Stomach (tissue), 9 donors: ENCODE results near the gene RAB5B. TPM values are rescaled to one million over a fixed set of nuclear protein-coding genes. Genes with fewer than 3 reads are reported as not detected.

Source experiments
- DNase-seq, 2 donors: peaks; one replicate each; pipeline versions ENCODE4 v3.0.0 to v3.0.0-alpha.2; 2013 to 2019
- H3K27ac ChIP-seq, 5 donors: fragments of 200-600 bp in 4 of 5; sonication (generic) in 4 of 5; one replicate each; pipeline ENCODE4 v1.5.1; 2013 to 2019; ENCODE audit warnings: mild to moderate bottlenecking in 1 of 5, moderate library complexity in 1 of 5
- H3K27me3 ChIP-seq, 3 donors: fragments of 200-600 bp; sonication (generic); one replicate each; pipeline ENCODE4 v1.5.1; 2017 to 2019; ENCODE audit warnings: mixed run types in 1 of 3
- H3K36me3 ChIP-seq, 4 donors: fragments of 200-600 bp; sonication (generic); 1 replicate in 3 of 4; 2 replicates in 1 of 4; pipeline ENCODE4 v1.5.1; 2016 to 2019
- H3K4me1 ChIP-seq, 4 donors: fragments of 200-600 bp; sonication (generic); one replicate each; pipeline ENCODE4 v1.5.1; 2016 to 2019
- H3K4me3 ChIP-seq, 4 donors: fragments of 200-600 bp; sonication (generic) in 3 of 4; one replicate each; pipeline ENCODE4 v1.5.1; 2016 to 2019; ENCODE audit warnings: mild to moderate bottlenecking in 1 of 4
- H3K9me3 ChIP-seq, 4 donors: fragments of 200-600 bp; sonication (generic); one replicate each; pipeline ENCODE4 v1.5.1; 2016 to 2019
- EP300 ChIP-seq: sonication (generic); formaldehyde crosslinking; IDR thresholded peaks from one replicate; pipeline ENCODE4 v1.6.1; 2017; ENCODE audit warnings: antibody characterized with exemption
- POLR2A ChIP-seq, 4 donors: fragments of 450-650 bp; IDR thresholded peaks; one replicate each; pipeline ENCODE4 v1.6.1; 2016; ENCODE audit warnings: antibody characterized with exemption in 4 of 4, control low read depth in 2 of 4, mild to moderate bottlenecking in 1 of 4, moderate library complexity in 1 of 4
- POLR2AphosphoS5 ChIP-seq, 3 donors: sonication (generic); formaldehyde crosslinking; IDR thresholded peaks; one replicate each; pipeline ENCODE4 v1.6.1; 2016; ENCODE audit warnings: antibody characterized with exemption in 3 of 3
- WGBS, 5 donors: extraction: QIAGEN DNeasy Blood & Tissue Kit in 3 of 5; methylation state at CpG; one replicate each; pipeline versions ENCODE4 v1.1.5 to v1.1.7; 2013 to 2018; 5-methylcytosine and 5-hydroxymethylcytosine counted together
- intact Hi-C: fragments of 100-400 bp; cut with DNase I; formaldehyde crosslinking; loops from one replicate; pipeline ENCODE4 v1.15.1; 2023; ENCODE audit warnings: low total_unique reads
- polyA plus RNA-seq, 3 donors: library from polyadenylated mRNA; stranded (reverse); fragments of 200-250 nt; gene quantifications; one replicate each; pipeline ENCODE4 v1.2.3, GENCODE V29; 2013
- total RNA-seq, 5 donors: library from RNA; depleted of rRNA; stranded (reverse); fragments of >200 nt; gene quantifications; one replicate each; pipeline versions ENCODE4 v1.1.0 to v1.2.3, GENCODE V29; 2014 to 2016
- TF ChIP-seq, protein P1 (sequence below), 7 experiments: fragments of 450-650 bp in 4 of 7; fragments of 200-600 bp in 3 of 7; sonication (generic) in 3 of 7; IDR thresholded peaks; one replicate each; pipeline ENCODE4 v1.5.1; 2016 to 2019; ENCODE audit warnings: antibody characterized with exemption in 7 of 7, control low read depth in 2 of 7, mild to moderate bottlenecking in 1 of 7
- donor health status: healthy with polysubstance abuse.
- donor health status: Bipolar disorder and iron deficiency.
- donor health status: healthy.

Gene RAB5B
- total and polyA plus RNA-seq, 8 donors: 17.1 to 100 (median 74.3) TPM

DNA sequence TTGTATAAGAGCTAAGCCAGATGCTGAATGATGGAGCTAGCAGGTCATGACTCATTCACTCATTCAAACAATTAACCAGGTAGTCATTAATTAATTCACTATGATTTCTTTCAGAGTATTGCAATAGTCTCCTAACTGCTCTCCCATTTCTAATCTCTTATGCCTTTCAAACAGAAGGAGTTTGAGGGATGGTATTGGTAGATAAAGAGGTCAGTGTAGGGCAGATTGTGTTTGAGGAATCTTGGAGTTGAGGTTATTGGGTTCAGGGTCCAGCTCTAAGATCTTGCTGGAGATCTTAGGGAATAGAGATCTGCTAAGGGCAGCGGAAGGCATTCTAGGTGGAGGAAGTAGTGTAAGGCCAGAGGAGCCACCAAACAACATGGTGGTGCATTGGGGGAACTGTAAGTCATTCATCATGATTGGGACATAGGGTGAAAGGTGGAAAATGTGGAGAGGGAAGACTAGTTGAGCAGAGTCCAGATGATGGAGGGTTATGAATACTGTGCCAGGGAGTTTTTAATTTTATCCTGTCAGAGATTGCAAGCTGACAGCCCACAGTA lies 31.2 kb upstream of the RAB5B start:
- Histone ChIP-seq H3K27ac (no peak overlapping the region), H3K27me3 (no peaks in the 10 kb centered on the region), H3K36me3 (peaks cover 23 to 83% (median 73%) of the 10 kb centered on the region in 4 donors), H3K4me3 (no peak overlapping the region), H3K9me3 (no peaks in the 10 kb centered on the region), H3K4me1 (peaks cover 8 to 16% (median 11%) of the 10 kb centered on the region in 4 donors)
- TF ChIP-seq EP300: no peak
- no peak for TF ChIP-seq POLR2AphosphoS5 (IDR thresholded peaks at IDR 0.05)
- no peak for TF ChIP-seq POLR2A (IDR thresholded peaks at IDR 0.05)
- TF ChIP-seq, protein P1, sequence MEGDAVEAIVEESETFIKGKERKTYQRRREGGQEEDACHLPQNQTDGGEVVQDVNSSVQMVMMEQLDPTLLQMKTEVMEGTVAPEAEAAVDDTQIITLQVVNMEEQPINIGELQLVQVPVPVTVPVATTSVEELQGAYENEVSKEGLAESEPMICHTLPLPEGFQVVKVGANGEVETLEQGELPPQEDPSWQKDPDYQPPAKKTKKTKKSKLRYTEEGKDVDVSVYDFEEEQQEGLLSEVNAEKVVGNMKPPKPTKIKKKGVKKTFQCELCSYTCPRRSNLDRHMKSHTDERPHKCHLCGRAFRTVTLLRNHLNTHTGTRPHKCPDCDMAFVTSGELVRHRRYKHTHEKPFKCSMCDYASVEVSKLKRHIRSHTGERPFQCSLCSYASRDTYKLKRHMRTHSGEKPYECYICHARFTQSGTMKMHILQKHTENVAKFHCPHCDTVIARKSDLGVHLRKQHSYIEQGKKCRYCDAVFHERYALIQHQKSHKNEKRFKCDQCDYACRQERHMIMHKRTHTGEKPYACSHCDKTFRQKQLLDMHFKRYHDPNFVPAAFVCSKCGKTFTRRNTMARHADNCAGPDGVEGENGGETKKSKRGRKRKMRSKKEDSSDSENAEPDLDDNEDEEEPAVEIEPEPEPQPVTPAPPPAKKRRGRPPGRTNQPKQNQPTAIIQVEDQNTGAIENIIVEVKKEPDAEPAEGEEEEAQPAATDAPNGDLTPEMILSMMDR (IDR thresholded peaks at IDR 0.05): no peak
- intact Hi-C loops: no loop called here
- no peak for DNase-seq
- 88 to 98% (median 92%) methylated on average over 1 of the region's 1 CpG for WGBS, 5 donors

DNA sequence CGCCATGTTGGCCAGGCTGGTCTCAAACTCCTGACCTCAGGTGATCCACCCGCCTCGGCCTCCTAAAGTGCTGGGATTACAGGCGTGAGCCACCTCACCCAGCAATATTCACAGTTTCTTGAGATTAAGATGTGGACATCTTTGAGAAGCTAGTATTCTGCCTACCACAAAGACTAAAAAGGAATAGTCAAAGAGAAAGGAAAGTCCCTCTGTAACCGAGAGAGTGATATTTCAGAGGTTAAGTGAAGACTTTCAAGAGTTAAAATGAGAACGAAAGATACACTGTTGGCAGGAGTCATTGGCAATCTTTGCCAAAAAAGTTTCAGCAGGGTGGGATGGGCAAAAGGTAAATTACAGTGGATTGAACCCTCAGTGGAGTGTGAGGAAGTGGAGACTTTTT lies 27.3 kb upstream of the RAB5B start:
- intact Hi-C loops: no loop called here
- no peaks in the 10 kb centered on the region for H3K9me3 ChIP-seq
- H3K27ac ChIP-seq: no peak overlapping the region
- H3K4me1 ChIP-seq: no peaks in the 10 kb centered on the region
- WGBS, 5 donors: 74 to 86% (median 81%) methylated on average over 6 of the region's 6 CpGs
- no peak for TF ChIP-seq POLR2A (IDR thresholded peaks at IDR 0.05)
- TF ChIP-seq, protein P1 (IDR thresholded peaks at IDR 0.05): no peak
- no peak for TF ChIP-seq POLR2AphosphoS5 (IDR thresholded peaks at IDR 0.05)
- TF ChIP-seq EP300: no peak
- H3K27me3 ChIP-seq: no peaks in the 10 kb centered on the region
- H3K36me3 ChIP-seq: peaks cover 22 to 74% (median 65%) of the 10 kb centered on the region in 4 donors
- no peak for DNase-seq
- no peak overlapping the region for H3K4me3 ChIP-seq

DNA sequence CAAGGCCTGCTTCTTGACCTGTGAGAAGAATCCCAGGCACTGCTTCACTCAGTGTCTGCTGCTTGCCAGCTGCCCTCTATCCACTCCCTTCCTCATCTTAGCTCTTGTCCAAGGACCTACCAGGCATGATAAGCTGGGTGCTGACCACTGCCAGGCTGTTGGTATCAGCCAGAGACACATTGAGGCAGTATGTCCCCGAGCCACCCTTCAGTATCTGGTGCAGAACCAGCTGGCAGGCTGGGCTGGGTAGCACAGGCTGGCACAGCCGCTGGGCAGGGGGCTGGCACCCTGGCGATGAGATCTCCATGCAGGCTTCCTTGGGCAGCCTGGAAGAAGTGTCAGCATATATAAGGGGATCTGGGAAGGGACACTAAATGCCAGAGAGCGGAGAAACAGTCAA lies 18.5 kb upstream of the RAB5B start:
- no peak for DNase-seq
- Histone ChIP-seq H3K9me3 (no peaks in the 10 kb centered on the region), H3K27me3 (no peaks in the 10 kb centered on the region), H3K4me1 (peaks cover 0 to 23% (median 6%) of the 10 kb centered on the region in 4 donors), H3K36me3 (peaks cover 13 to 46% (median 41%) of the 10 kb centered on the region in 4 donors), H3K27ac (no peak overlapping the region), H3K4me3 (no peak overlapping the region)
- intact Hi-C loops: no loop called here
- TF ChIP-seq EP300: no peak
- no peak for TF ChIP-seq POLR2A (IDR thresholded peaks at IDR 0.05)
- TF ChIP-seq, protein P1 (IDR thresholded peaks at IDR 0.05): no peak
- TF ChIP-seq POLR2AphosphoS5 (IDR thresholded peaks at IDR 0.05): no peak
- WGBS, 5 donors: 69 to 90% (median 79%) methylated on average over 4 of the region's 4 CpGs

DNA sequence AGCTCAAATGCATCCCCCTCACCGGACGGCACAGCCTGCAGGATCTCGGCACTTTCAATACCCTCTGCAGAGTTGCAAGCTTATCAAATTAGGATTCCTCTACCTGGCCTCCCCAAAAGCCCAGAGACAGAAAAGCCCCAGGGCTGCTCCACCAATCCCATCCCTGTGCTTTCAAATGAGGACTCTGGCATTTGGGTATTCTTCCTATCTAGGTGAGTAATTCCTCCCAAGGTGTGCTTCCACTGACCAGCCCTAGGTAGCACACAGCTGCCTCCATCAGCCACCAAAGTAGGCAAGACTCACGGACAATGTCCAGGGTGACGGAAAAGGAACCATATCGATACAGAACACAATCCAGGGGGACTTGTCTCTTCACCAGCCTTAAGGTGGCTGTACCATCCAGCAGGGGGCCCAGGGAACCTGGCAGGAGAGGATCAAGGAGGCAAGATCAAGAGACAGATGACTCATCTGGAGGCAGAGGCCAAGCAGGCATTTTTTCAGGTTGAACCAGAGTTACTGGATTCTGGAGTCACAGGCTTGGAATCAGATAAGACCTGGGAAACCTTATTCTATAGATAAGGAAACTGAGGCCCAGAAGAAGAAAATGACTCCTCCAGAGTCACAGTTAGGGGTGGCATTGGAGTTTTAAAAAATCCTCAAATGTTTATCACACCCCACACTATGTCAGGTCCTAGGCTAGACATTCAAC lies 17.9 kb upstream of the RAB5B start:
- intact Hi-C loops: no loop called here
- TF ChIP-seq POLR2A (IDR thresholded peaks at IDR 0.05) (no peak), POLR2AphosphoS5 (IDR thresholded peaks at IDR 0.05) (peak in 1 of 3 donors; percentile 41)
- TF ChIP-seq, protein P1 (IDR thresholded peaks at IDR 0.05): peak in 1 of 7 experiments; percentile 25
- H3K27me3 ChIP-seq: no peaks in the 10 kb centered on the region
- 86 to 95% (median 90%) methylated on average over 6 of the region's 6 CpGs for WGBS, 5 donors
- peaks cover 0 to 23% (median 6%) of the 10 kb centered on the region in 4 donors for H3K4me1 ChIP-seq
- H3K27ac ChIP-seq: no peak overlapping the region
- H3K4me3 ChIP-seq: no peak overlapping the region
- DNase-seq: peak; percentile 32 to 62
- peaks cover 11 to 41% (median 38%) of the 10 kb centered on the region in 4 donors for H3K36me3 ChIP-seq
- H3K9me3 ChIP-seq: no peaks in the 10 kb centered on the region
